DND-41 (cell line): ENCODE data around the gene STXBP6.

Source experiments
- CTCF ChIP-seq: IDR thresholded peaks from 2 replicates; pipeline ENCODE4 v1.5.1; 2012; ENCODE audit warnings: borderline replicate concordance, low read length, moderate library complexity, mild to moderate bottlenecking; ENCODE audit not compliant: poor library complexity, severe bottlenecking; ENCODE audit errors: extremely low read depth
- EZH2 ChIP-seq: IDR thresholded peaks from 3 replicates; pipeline ENCODE4 v1.6.1; 2012; ENCODE audit warnings: borderline replicate concordance, low read depth, mild to moderate bottlenecking, moderate library complexity, low read length, inconsistent platforms; ENCODE audit not compliant: severe bottlenecking

GRCh38 chr14:24851406-24851805 is 198.5 kb downstream of the STXBP6 start:
- no peak for TF ChIP-seq CTCF
- TF ChIP-seq EZH2, result no peak
